Liver (tissue), 9 donors: ENCODE results near the gene SMYD5. TPM values are rescaled to one million over a fixed set of nuclear protein-coding genes. Genes with fewer than 3 reads are reported as not detected.

ENCODE experiments used
- DNase-seq: peaks from one replicate; pipeline ENCODE4 v3.0.0-alpha.2; 2017; ENCODE audit warnings: low spot score
- H3K27ac ChIP-seq, 2 donors: one replicate each; pipeline ENCODE4 v1.7.0; 2013; ENCODE audit warnings: inconsistent platforms in 2 of 2, low read length in 2 of 2, control low read depth in 1 of 2, low read depth in 1 of 2, mild to moderate bottlenecking in 1 of 2
- H3K27me3 ChIP-seq, 4 donors: one replicate each; pipeline versions ENCODE4 v1.6.1 to v1.7.0; 2013; ENCODE audit warnings: low read length in 3 of 4, inconsistent platforms in 1 of 4, mild to moderate bottlenecking in 1 of 4, moderate library complexity in 1 of 4; ENCODE audit not compliant: control insufficient read depth in 4 of 4, insufficient read depth in 4 of 4
- H3K36me3 ChIP-seq, 4 donors: one replicate each; pipeline versions ENCODE4 v1.6.1 to v1.7.0; 2013; ENCODE audit warnings: low read length in 3 of 4, mild to moderate bottlenecking in 3 of 4, low read depth in 1 of 4, moderate library complexity in 1 of 4; ENCODE audit not compliant: control insufficient read depth in 4 of 4, insufficient read depth in 3 of 4
- H3K4me1 ChIP-seq, 4 donors: one replicate each; pipeline versions ENCODE4 v1.6.1 to v1.7.0; 2013; ENCODE audit warnings: low read length in 3 of 4, mild to moderate bottlenecking in 3 of 4, moderate library complexity in 1 of 4; ENCODE audit not compliant: control insufficient read depth in 4 of 4, insufficient read depth in 4 of 4
- H3K4me3 ChIP-seq, 3 donors: one replicate each; pipeline versions ENCODE4 v1.6.1 to v1.7.0; 2013; ENCODE audit warnings: low read length in 3 of 3, control low read depth in 1 of 3, low read depth in 1 of 3, mild to moderate bottlenecking in 1 of 3
- H3K9ac ChIP-seq, 2 donors: one replicate each; pipeline ENCODE4 v1.7.0; 2013; ENCODE audit warnings: low read length in 2 of 2, mild to moderate bottlenecking in 2 of 2, moderate library complexity in 2 of 2, control low read depth in 1 of 2, low read depth in 1 of 2
- H3K9me3 ChIP-seq, 4 donors: one replicate each; pipeline versions ENCODE4 v1.6.1 to v1.7.0; 2013; ENCODE audit warnings: low read length in 3 of 4; ENCODE audit not compliant: control insufficient read depth in 4 of 4
- ATF3 ChIP-seq: IDR thresholded peaks from 2 replicates; pipeline ENCODE4 v1.6.1; 2016; ENCODE audit warnings: antibody characterized with exemption
- CTCF ChIP-seq: fragments of 150-350 bp; IDR thresholded peaks from 2 replicates; pipeline ENCODE4 v1.5.1; 2017; ENCODE audit warnings: improper control_type of control experiment, low read depth, low read length; ENCODE audit not compliant: missing input control
- EGR1 ChIP-seq, 2 donors: IDR thresholded peaks; 2 replicates each; pipeline ENCODE4 v1.6.1; 2016 to 2018; ENCODE audit warnings: antibody characterized with exemption in 2 of 2, low read depth in 2 of 2
- GABPA ChIP-seq, 2 donors: IDR thresholded peaks in 1 of 2; conservative IDR thresholded peaks in 1 of 2; 2 replicates each; pipeline ENCODE4 v1.6.1; 2016; ENCODE audit warnings: antibody characterized with exemption in 2 of 2, mild to moderate bottlenecking in 1 of 2, moderate library complexity in 1 of 2
- HNF4A ChIP-seq, 2 donors: conservative IDR thresholded peaks; 2 replicates each; pipeline ENCODE4 v1.6.1; 2016; ENCODE audit warnings: antibody characterized with exemption in 2 of 2, mild to moderate bottlenecking in 2 of 2
- HNF4G ChIP-seq: IDR thresholded peaks from 2 replicates; pipeline ENCODE4 v1.6.1; 2016; ENCODE audit warnings: antibody characterized with exemption
- JUND ChIP-seq, 2 donors: IDR thresholded peaks; 2 replicates each; pipeline ENCODE4 v1.6.1; 2016; ENCODE audit warnings: antibody characterized with exemption in 2 of 2
- NR2F2 ChIP-seq: IDR thresholded peaks from 2 replicates; pipeline ENCODE4 v1.6.1; 2016; ENCODE audit warnings: antibody characterized with exemption
- RAD21 ChIP-seq, 2 donors: IDR thresholded peaks; 2 replicates each; pipeline ENCODE4 v1.6.1; 2016; ENCODE audit warnings: antibody characterized with exemption in 2 of 2, mild to moderate bottlenecking in 2 of 2
- REST ChIP-seq: IDR thresholded peaks from 2 replicates; pipeline ENCODE4 v1.6.1; 2016; ENCODE audit warnings: antibody characterized with exemption, mild to moderate bottlenecking
- RXRA ChIP-seq, 2 donors: IDR thresholded peaks; 2 replicates each; pipeline ENCODE4 v1.6.1; 2017 to 2018; ENCODE audit warnings: antibody characterized with exemption in 2 of 2, mild to moderate bottlenecking in 1 of 2
- SP1 ChIP-seq: IDR thresholded peaks from 2 replicates; pipeline ENCODE4 v1.6.1; 2018; ENCODE audit warnings: antibody characterized with exemption, mild to moderate bottlenecking
- YY1 ChIP-seq: IDR thresholded peaks from 2 replicates; pipeline ENCODE4 v1.6.1; 2016; ENCODE audit warnings: antibody characterized with exemption, mild to moderate bottlenecking
- ZBTB33 ChIP-seq: IDR thresholded peaks from 2 replicates; pipeline ENCODE4 v1.6.1; 2016; ENCODE audit warnings: antibody characterized with exemption
- WGBS: extraction: QIAGEN DNeasy Blood & Tissue Kit; methylation state at CpG from one replicate; pipeline ENCODE4 v1.1.7; 2013; 5-methylcytosine and 5-hydroxymethylcytosine counted together
- polyA plus RNA-seq, 2 donors: library from polyadenylated mRNA; stranded (reverse) in 1 of 2; unstranded in 1 of 2; fragments of 200-250 nt in 1 of 2; fragments of >200 nt in 1 of 2; fragmentation: Nextera tagmentation in 1 of 2; extraction: Ambion mirVana in 1 of 2; gene quantifications; one replicate each; pipeline versions ENCODE4 v1.2.1 to v1.2.3, GENCODE V29; 2013 to 2015
- total RNA-seq, 2 donors: library from RNA; depleted of rRNA; stranded (reverse); fragments of >200 nt; gene quantifications; one replicate each; pipeline ENCODE4 v1.2.3, GENCODE V29; 2014
- donor health status: healthy.
- donor health status: healthy.
- donor health status: healthy.
- donor health status: healthy.
- donor health status: healthy.

Gene SMYD5
- total and polyA plus RNA-seq, 4 donors = 3.9 to 8.8 (median 5.8) TPM

- Histone ChIP-seq H3K9me3 (no peaks in the 10 kb centered on the region), H3K36me3 (no peaks in the 10 kb centered on the region)
- WGBS = 91% methylated on average over 4 of the region's 4 CpGs
Observed at GRCh38 chr2:73264783-73265182, 50.7 kb downstream of the SMYD5 start.

More at GRCh38 chr2:73264783-73265182, 50.7 kb downstream of the SMYD5 start:
- DNase-seq = no peak
- Histone ChIP-seq H3K27ac (no peak overlapping the region), H3K27me3 (peaks cover 0 to 7% (median 0%) of the 10 kb centered on the region in 4 donors), H3K4me3 (no peak overlapping the region), H3K4me1 (peaks cover 3 to 12% (median 7%) of the 10 kb centered on the region in 4 donors), H3K9ac (no peak overlapping the region)
- TF ChIP-seq REST = no peak
- TF ChIP-seq ATF3 = no peak
- no peak for TF ChIP-seq NR2F2
- no peak for TF ChIP-seq RXRA (IDR thresholded peaks at IDR 0.05)
- no peak for TF ChIP-seq ZBTB33
- no peak for TF ChIP-seq HNF4G
- no peak for TF ChIP-seq YY1
- TF ChIP-seq EGR1 (IDR thresholded peaks at IDR 0.05; ENCODE audit: low read depth in 2 of 2) = no peak
- no peak for TF ChIP-seq JUND (IDR thresholded peaks at IDR 0.05)
- TF ChIP-seq RAD21 (IDR thresholded peaks at IDR 0.05) = no peak
- no peak for TF ChIP-seq SP1
- no peak for TF ChIP-seq CTCF
- TF ChIP-seq HNF4A (conservative IDR thresholded peaks at IDR 0.05) = no peak
- TF ChIP-seq GABPA (IDR thresholded peaks at IDR 0.05 in 1 of 2, conservative IDR thresholded peaks at IDR 0.05 in 1 of 2) = no peak
